Chondrocyte (in vitro differentiated cells): ENCODE data around the gene AKAP11. TPM values are rescaled to one million over a fixed set of nuclear protein-coding genes. Genes with fewer than 3 reads are reported as not detected.

Experiments
- DNase-seq: peaks from one replicate; pipeline ENCODE4 v3.0.0; 2021; ENCODE audit warnings: mixed read lengths, low spot score
- H3K27ac Mint-ChIP-seq: one replicate; pipeline ENCODE4 v1.8.0; 2021; ENCODE audit warnings: mild to moderate bottlenecking, moderate library complexity, mixed read lengths; ENCODE audit not compliant: unreplicated experiment
- H3K27me3 Mint-ChIP-seq: 2 replicates; pipeline ENCODE4 v1.8.0; 2021; ENCODE audit warnings: low read depth, mixed read lengths
- H3K36me3 Mint-ChIP-seq: 2 replicates; pipeline ENCODE4 v1.8.0; 2021; ENCODE audit warnings: low read depth, mixed read lengths
- H3K4me1 Mint-ChIP-seq: 2 replicates; pipeline ENCODE4 v1.8.0; 2021; ENCODE audit warnings: low read depth, mild to moderate bottlenecking, mixed read lengths
- H3K4me3 Mint-ChIP-seq: one replicate; pipeline ENCODE4 v1.8.0; 2021; ENCODE audit warnings: mild to moderate bottlenecking, moderate library complexity, mixed read lengths; ENCODE audit not compliant: unreplicated experiment
- H3K9me3 Mint-ChIP-seq: 2 replicates; pipeline ENCODE4 v1.8.0; 2021; ENCODE audit warnings: low read depth, mixed read lengths
- CTCF ChIP-seq: fragments of 200-600 bp; sonication (generic); IDR thresholded peaks from 2 replicates; pipeline ENCODE4 v1.5.0; 2021; ENCODE audit warnings: antibody characterized with exemption, mild to moderate bottlenecking, moderate library complexity
- total RNA-seq: library from RNA; stranded (reverse); gene quantifications from 3 replicates; pipeline ENCODE4 v1.2.1, GENCODE V29; 2021

AKAP11 gene
- total RNA-seq, 1 donor from 2014 or later, result 34.9 TPM

GRCh38 chr13:42284068-42284467, 12.1 kb downstream of the AKAP11 start:
- H3K4me3 Mint-ChIP-seq, result no peak overlapping the region
- peaks cover 5% of the 10 kb centered on the region for H3K36me3 Mint-ChIP-seq
- peaks cover 24% of the 10 kb centered on the region for H3K4me1 Mint-ChIP-seq
- no peaks in the 10 kb centered on the region for H3K9me3 Mint-ChIP-seq
- H3K27ac Mint-ChIP-seq, result no peak overlapping the region
- no peaks in the 10 kb centered on the region for H3K27me3 Mint-ChIP-seq
- DNase-seq, result no peak
- TF ChIP-seq CTCF, result no peak

GRCh38 chr13:42298392-42298791, 26.4 kb downstream of the AKAP11 start:
- Mint-ChIP-seq H3K9me3 (no peaks in the 10 kb centered on the region), H3K4me3 (no peak overlapping the region), H3K36me3 (peaks cover 48% of the 10 kb centered on the region), H3K27ac (no peak overlapping the region), H3K27me3 (no peaks in the 10 kb centered on the region), H3K4me1 (no peaks in the 10 kb centered on the region)
- TF ChIP-seq CTCF, result no peak
- no peak for DNase-seq

GRCh38 chr13:42305503-42305902, 33.6 kb downstream of the AKAP11 start:
- no peaks in the 10 kb centered on the region for H3K9me3 Mint-ChIP-seq
- TF ChIP-seq CTCF, result no peak
- no peaks in the 10 kb centered on the region for H3K27me3 Mint-ChIP-seq
- no peak for DNase-seq
- H3K27ac Mint-ChIP-seq, result no peak overlapping the region
- H3K4me3 Mint-ChIP-seq, result no peak overlapping the region
- no peaks in the 10 kb centered on the region for H3K4me1 Mint-ChIP-seq
- H3K36me3 Mint-ChIP-seq, result peaks cover 50% of the 10 kb centered on the region

GRCh38 chr13:42307461-42307860, 35.5 kb downstream of the AKAP11 start:
- Mint-ChIP-seq H3K4me1 (no peaks in the 10 kb centered on the region), H3K27me3 (no peaks in the 10 kb centered on the region), H3K27ac (no peak overlapping the region), H3K4me3 (no peak overlapping the region), H3K36me3 (peaks cover 38% of the 10 kb centered on the region), H3K9me3 (no peaks in the 10 kb centered on the region)
- no peak for DNase-seq
- no peak for TF ChIP-seq CTCF

GRCh38 chr13:42312817-42313431, 41.0 kb downstream of the AKAP11 start:
- no peak for DNase-seq
- Mint-ChIP-seq H3K9me3 (no peaks in the 10 kb centered on the region), H3K27me3 (no peaks in the 10 kb centered on the region), H3K4me1 (no peaks in the 10 kb centered on the region), H3K36me3 (peaks cover 24% of the 10 kb centered on the region), H3K27ac (no peak overlapping the region), H3K4me3 (no peak overlapping the region)
- no peak for TF ChIP-seq CTCF
